HPDE6-E6E7 (cell line): ENCODE results near the gene PDC.

Experiments used
- DNase-seq: peaks from one replicate; pipeline ENCODE4 v3.0.0; 2011; ENCODE audit warnings: missing footprints; ENCODE audit errors: extremely low spot score

Gene PDC

DNA sequence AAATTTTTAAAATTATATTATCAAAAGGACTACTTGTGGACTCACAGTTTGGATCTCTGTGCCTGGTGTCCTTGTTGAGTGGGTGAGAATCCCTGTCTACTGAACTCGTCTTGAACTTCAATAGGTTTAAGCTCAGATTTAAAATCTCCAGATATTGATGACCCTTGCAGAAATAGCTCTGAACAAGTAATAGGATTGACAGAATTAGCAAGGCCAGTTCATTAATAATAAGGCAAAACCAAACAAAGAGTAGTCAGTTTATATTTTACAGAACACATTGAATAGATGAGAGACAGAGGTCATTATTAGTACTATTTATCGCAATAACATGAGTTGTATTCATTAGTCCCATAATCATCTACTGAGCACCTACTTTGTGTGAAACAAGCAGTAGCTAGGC lies at the start of gene PDC:
TSS of gene PDC (minus strand) at position 101 of the 400 bp plus-strand sequence. CDS start 11,655 bp downstream, outside the sequence.
- DNase-seq: no peak

DNA sequence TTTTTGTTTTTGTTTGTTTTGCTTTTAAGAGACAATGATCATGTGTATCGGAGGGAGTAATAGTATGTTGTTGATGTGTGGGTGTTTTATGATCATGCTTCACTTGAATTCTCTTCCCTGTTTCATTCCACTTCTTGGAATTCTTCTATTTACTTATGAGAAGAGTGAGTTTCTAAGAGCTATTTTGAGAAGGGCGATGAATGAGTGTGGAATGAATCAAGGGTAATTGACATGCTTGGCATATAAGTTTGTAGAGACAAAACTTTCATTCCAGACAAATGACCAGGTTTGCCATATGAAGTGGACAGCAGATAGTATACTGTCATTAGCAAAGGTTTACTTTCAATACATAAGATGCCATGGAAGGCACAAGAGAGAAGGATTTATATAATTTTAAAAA lies 42.3 kb upstream of the PDC start:
- no peak for DNase-seq

- no peak for DNase-seq
Observed at GRCh38 chr1:186502087-186502486, 41.2 kb upstream of the PDC start.

DNA sequence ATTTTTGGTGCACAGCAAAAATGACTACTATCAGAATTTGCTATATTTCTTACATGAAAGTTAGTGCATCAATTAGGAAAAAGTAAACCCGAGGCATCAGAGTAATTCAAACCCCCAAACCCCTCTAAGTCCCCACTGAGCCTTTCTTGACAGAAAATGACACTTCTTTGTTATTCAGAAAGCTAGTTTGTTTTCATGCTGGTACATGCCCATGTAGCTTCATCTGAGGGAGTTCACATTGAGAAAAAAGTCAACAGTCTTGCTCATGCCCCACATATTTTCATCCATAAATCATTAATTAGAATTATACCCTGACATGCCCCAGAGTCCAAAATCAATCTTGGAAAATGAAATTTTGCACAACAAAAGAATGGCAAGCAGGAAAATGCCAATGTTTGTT lies 39.9 kb upstream of the PDC start:
- DNase-seq: peak; percentile 17

DNA sequence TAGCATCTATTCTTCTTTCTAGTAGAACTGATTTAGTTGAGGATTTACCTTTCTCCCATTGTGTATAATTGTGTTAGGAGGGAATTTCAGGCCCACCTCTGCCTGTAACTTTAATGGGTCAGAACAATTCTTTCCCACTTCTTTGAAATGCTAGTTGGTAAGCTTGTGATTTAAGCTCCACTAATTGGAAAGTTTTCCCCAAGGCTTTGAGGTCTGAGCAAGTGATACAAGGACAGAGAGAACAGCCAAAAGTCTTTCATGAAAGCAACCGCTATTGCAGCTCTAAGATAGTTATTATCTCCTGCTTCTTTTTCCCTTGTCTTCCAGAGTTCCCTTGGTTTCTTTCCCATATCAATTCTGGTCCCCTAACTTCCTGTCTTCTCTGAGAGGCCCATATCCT lies 38.7 kb upstream of the PDC start:
- no peak for DNase-seq

GRCh38 chr1:186498695-186499389 lies 37.9 kb upstream of the PDC start:
- DNase-seq: peak; percentile 16

DNA sequence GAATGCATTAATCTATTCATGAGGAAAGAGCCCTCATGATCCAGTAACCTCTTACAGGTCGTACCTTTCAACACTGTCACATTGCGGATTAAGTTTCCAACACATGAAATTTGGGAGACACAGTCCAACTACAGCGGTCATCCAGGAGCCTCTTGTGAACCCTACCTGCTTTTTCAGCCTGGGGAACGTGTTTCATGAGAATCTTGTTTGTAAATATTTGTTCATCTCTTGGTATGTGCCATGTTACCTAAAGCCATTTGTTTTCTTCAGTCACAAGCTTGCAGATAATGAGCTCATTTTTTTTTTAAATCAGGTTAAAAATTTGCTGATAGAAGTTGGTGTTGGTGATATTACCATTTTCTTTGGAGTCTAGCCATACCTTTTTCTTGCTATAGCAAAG lies 37.2 kb upstream of the PDC start:
- no peak for DNase-seq

DNA sequence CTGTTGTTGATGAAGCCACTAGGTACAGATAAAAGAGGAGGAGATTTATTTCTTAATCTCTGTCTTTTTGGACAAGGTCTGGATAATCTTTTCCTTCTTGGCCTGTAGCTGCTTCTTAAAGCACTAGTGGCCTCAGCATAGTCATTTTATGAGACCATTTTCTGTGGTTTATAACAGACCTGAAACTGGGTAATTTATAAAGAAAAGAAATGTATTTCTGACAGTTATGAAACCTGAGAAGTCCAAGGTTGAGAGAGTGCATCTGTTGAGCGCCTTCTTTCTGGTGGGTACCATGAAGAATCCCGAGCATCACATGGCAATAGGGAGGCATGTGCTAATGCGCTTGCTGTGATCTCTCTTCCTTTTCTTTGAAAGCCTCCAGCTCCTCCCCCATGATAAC lies 36.7 kb upstream of the PDC start:
- no peak for DNase-seq

DNA sequence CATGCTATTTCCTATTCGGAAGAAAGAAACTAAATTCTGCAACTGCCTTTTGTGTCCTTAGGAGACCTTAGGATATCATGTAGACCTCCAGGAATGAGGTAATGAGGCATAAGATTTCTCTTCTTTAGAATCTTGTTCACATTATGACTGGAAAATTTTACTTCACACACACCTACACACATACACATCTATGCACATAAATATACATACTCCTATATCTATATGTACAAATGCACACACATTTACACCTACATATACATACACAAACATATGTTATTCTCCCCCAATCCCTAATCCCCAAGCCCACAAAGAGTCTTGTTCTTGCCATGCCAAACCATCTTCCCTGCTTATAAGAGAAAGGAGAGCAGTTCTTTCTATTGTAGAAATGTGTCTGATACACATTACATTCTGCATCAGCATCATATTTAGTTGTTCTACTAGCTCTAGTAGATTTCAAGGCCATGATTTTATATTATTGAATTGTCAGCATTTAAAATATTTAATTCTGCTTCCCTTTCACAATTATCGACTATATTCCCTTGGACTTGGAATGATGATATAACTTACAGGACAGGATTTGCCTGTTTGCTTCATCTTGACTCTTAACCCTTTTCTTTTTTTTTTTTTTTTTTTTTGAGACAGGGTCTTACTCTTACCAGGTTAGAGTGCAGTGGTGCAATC lies 35.4 kb upstream of the PDC start:
- DNase-seq: no peak

DNA sequence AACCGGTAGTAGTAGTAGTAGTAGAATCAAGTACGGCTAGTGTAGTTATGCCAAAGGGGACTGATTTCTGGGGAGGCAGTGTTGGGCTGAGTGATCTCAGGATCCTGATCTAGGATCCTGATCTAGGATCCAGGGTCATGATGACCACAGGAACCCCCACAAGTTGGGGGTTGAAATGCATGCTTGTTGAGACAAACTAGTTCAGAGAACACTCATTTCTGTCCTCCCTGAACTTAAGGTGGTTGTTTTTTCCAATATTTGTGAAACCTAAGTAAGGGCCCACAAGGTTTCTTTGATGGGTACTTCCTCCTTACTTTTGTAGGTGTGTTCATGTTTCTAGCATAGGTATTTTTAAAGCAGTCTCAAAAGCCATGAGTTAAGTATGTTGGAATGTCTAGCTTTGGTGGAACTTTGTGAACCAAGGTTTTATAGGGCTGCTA lies 33.9 kb upstream of the PDC start:
- DNase-seq: peak; percentile 15

GRCh38 chr1:186492531-186493291 lies 31.8 kb upstream of the PDC start:
- DNase-seq: no peak

DNA sequence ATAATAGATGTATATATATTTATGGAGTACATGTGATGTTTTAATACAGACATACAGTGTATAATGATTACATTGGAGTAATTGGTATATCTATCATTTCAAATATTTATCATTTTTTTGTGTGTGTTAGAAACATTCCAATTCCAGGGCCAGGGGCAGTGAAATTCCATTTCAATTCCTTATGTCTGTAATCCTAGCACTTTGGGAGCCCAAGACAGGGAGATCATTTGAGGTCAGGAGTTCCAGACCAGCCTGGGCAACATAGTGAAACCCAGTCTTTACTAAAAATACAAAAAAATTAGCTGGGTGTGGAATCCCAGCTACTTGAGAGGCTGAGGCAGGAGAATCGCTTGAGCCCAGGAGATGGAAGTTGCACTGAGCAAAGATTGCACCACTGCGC lies 30.4 kb upstream of the PDC start:
- no peak for DNase-seq

DNA sequence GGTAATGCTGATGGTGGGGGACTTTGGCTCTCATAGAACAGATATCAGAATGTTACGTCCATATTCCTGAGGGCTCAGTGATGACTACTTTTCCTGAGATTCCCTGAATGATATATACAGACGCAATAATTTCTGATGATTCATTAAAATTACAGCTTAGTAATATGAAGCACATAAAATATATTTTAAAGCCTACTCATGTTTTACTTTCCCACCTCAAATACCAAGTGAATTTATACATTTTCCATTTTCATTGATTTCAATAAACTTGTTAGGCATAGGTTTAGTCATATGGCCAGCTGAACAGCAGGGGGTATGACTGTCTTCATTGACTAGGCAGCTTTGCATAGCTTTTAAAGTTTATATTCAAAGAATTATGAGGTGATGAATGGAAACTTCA lies 26.2 kb upstream of the PDC start:
- no peak for DNase-seq

DNA sequence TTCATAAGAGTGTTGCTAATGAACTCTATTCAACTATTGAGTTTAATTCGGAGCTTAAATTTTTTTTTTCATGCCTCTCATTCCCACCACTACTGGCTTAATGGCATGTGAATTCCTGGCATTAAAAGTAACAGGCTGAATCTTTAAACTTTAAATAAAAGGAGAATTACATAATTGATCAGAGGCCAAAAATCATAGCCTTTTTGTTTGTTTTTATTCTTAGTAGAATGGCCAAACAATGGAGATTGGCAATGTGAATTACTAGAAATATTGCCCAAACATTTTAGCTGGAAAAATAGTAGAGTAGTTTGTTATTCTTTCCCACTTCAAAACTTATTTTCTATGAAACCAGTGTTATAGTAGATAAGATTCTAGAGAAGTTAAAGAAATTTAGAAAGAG lies 25.1 kb upstream of the PDC start:
- no peak for DNase-seq

GRCh38 chr1:186483561-186483960 lies 22.6 kb upstream of the PDC start:
- no peak for DNase-seq

GRCh38 chr1:186482661-186483255 lies 21.8 kb upstream of the PDC start:
- peak; percentile 40 for DNase-seq

DNA sequence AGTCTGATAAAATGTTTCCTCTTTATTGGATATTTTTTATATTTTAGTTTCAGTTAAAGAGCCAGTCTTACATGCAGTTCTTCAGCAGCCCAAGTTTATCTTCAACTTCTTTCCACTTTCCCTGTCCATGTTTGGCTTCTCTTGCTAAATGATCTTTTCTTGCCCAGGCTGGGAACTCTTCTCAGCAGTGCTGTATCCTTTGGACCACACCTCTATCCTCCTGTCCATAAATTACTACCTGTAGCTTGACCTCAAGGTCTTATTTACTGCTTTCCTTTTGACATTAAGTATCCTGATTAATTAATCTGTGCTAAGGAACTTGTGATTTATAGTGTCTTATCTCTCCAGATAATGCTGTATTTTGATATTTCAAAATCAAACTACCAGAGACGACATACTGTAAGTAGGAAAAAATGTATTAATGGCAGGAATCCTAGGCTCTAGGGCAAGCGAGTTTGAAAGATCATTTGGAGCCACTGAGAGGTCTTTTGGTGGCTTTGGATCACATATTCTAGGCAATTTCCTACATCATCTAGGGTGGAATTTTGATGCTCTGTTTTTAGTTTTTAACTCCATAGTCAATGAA lies 20.5 kb upstream of the PDC start:
- no peak for DNase-seq

- DNase-seq: no peak
Observed at GRCh38 chr1:186479162-186479561, 18.2 kb upstream of the PDC start.

DNA sequence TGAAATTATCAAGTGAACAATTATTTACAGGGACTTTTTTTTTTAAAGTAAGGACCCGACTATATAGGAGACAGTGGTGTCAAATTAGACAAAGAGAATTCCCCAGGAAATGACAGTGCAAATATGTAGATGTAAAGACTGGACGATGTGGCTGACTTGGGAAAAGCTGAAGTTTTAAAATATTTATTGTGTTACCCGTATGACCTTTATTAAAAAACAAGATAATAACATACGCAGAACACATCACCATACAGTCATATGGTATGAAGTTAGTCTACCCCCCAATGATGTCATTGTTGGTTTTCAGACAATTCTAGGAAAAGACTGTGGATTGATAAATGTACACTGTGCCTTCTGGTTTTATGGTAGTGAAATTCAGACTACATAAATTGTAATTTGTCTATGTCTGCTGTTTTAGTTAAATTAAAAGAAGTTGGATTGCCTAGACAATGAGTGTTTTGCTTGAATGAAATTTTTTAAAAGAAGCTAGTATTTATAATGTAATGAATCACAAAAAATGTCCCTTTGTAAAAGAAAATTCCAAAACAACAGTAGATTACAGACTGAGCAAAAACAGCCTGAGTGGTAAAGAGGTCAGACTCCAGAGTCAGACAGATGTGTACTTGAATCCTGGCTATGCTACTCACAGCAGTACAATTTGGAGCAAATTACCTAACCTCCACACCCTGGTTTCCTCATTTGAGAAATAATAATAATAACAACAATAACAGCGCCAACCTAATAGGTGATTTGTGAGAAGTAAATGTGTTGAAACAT lies 15.5 kb upstream of the PDC start:
- DNase-seq: no peak

GRCh38 chr1:186474208-186474607 lies 13.3 kb upstream of the PDC start:
- no peak for DNase-seq

GRCh38 chr1:186473047-186473446 lies 12.1 kb upstream of the PDC start:
- no peak for DNase-seq
